K562 (cell line): ENCODE results near the gene SAP30L. TPM values are rescaled to one million over a fixed set of nuclear protein-coding genes. Genes with fewer than 3 reads are reported as not detected.

ENCODE experiments used
- ATAC-seq: fragments of 200-7000 bp; cut with Tn5 transposase; 3 replicates; pipeline ENCODE4 v1.9.1; 2020; ENCODE audit warnings: moderate library complexity
- BruUV-seq: library from RNA; stranded (reverse); fragments of 400-500 nt; replicated peaks from 2 replicates; lab custom pipeline; 2021; lab: Mats Ljungman, UMichigan
- CTCF ChIA-PET: fragments of 300-600 bp; formaldehyde crosslinking; extraction: SDS; loops from one replicate; lab custom pipeline; 2021; ENCODE audit warnings: low intra/inter-chr PET ratio; lab: Yijun Ruan, JAX
- POLR2A ChIA-PET: fragments of 300-600, 350-650 bp; sonication (Branson Sonifier 250); formaldehyde crosslinking; extraction: SDS; loops from one replicate; lab custom pipeline; 2021; ENCODE audit warnings: antibody characterized with exemption, inconsistent platforms; lab: Yijun Ruan, JAX
- DNase-seq, 4 experiments: peaks; one replicate each; pipeline versions ENCODE4 v3.0.0 to v3.0.0-alpha.2; 2011 to 2018; ENCODE audit warnings: low spot score in 3 of 4, mixed read lengths in 3 of 4; ENCODE audit errors: extremely low read depth in 1 of 4
- FAIRE-seq: peaks from 2 replicates; lab custom pipeline; 2011; peaks lifted over from hg19 to GRCh38; lab: Jason Lieb, UNC
- H2AFZ ChIP-seq: 2 replicates; pipeline ENCODE4 v1.6.0; 2011; ENCODE audit warnings: low read depth, low read length, control low read depth, inconsistent platforms
- H3K27ac ChIP-seq: fragments of 200-600 bp; 3 replicates; pipeline ENCODE4 v1.8.0; 2011; ENCODE audit warnings: low read depth, mild to moderate bottlenecking, control low read depth, inconsistent platforms, low read length, moderate library complexity, mixed read lengths; ENCODE audit errors: extremely low read depth
- H3K27me3 ChIP-seq, 2 experiments: fragments of 300-600 bp in 1 of 2; 2 replicates in 1 of 2; 3 replicates in 1 of 2; pipeline versions ENCODE4 v1.6.0 to v1.8.0; 2011; ENCODE audit warnings: inconsistent platforms in 2 of 2, low read length in 2 of 2, mild to moderate bottlenecking in 1 of 2, mixed read lengths in 1 of 2, moderate library complexity in 1 of 2; ENCODE audit not compliant: control insufficient read depth in 2 of 2, insufficient read depth in 2 of 2
- H3K36me3 ChIP-seq: fragments of 300-600 bp; 3 replicates; pipeline ENCODE4 v1.8.0; 2011; ENCODE audit warnings: mild to moderate bottlenecking, low read length, inconsistent platforms; ENCODE audit not compliant: control insufficient read depth, insufficient read depth
- H3K4me1 ChIP-seq, 2 experiments: fragments of 200-600 bp in 1 of 2; replicated peaks in 1 of 2; 2 replicates in 1 of 2; 3 replicates in 1 of 2; pipeline versions ENCODE4 v1.5.1 to v1.8.0; 2011; ENCODE audit warnings: inconsistent platforms in 2 of 2, low read length in 2 of 2, mild to moderate bottlenecking in 1 of 2, mixed read lengths in 1 of 2, moderate library complexity in 1 of 2; ENCODE audit not compliant: control insufficient read depth in 2 of 2, insufficient read depth in 2 of 2
- H3K4me2 ChIP-seq: 2 replicates; pipeline ENCODE4 v1.6.1; 2011; ENCODE audit warnings: low read length, control low read depth, inconsistent platforms, mixed read lengths; ENCODE audit not compliant: insufficient read depth
- H3K4me3 ChIP-seq: fragments of 200-600 bp; sonication (generic), shearing (Covaris generic); 2 replicates; pipeline ENCODE4 v1.5.1; 2016; ENCODE audit warnings: control low read depth, inconsistent platforms
- H3K79me2 ChIP-seq: fragments of 200-600 bp; 3 replicates; pipeline ENCODE4 v1.8.0; 2011; ENCODE audit warnings: low read length, inconsistent platforms; ENCODE audit not compliant: control insufficient read depth, insufficient read depth
- H3K9ac ChIP-seq, 2 experiments: 2 replicates each; pipeline versions ENCODE4 v1.6.0 to v1.6.1; 2011; ENCODE audit warnings: low read depth in 2 of 2, low read length in 2 of 2, control low read depth in 1 of 2, inconsistent platforms in 1 of 2, mild to moderate bottlenecking in 1 of 2, mixed read lengths in 1 of 2; ENCODE audit not compliant: insufficient read depth in 1 of 2
- H3K9me1 ChIP-seq: one replicate; pipeline ENCODE4 v1.6.0; 2011; ENCODE audit warnings: inconsistent platforms, mild to moderate bottlenecking, low read length, moderate library complexity; ENCODE audit not compliant: control insufficient read depth, insufficient read depth
- H3K9me3 ChIP-seq: replicated peaks from 2 replicates; pipeline ENCODE4 v1.5.1; 2011; ENCODE audit warnings: low read depth, low read length, inconsistent platforms; ENCODE audit not compliant: control insufficient read depth, insufficient read depth
- H4K20me1 ChIP-seq: replicated peaks from 2 replicates; pipeline ENCODE4 v1.6.1; 2011; ENCODE audit warnings: low read length, inconsistent platforms, mixed read lengths; ENCODE audit not compliant: control insufficient read depth, insufficient read depth
- ATF2 ChIP-seq: sonication (generic); formaldehyde crosslinking; IDR thresholded peaks from 2 replicates; pipeline ENCODE4 v1.8.1; 2022; ENCODE audit warnings: missing genetic modification reagents
- CCNT2 ChIP-seq: IDR thresholded peaks from 2 replicates; pipeline ENCODE4 v1.6.1; 2011; ENCODE audit warnings: borderline replicate concordance, low read depth, mild to moderate bottlenecking, moderate library complexity, mixed read lengths, low read length; ENCODE audit not compliant: insufficient read length; ENCODE audit errors: extremely low read depth
- ELK1 ChIP-seq: sonication (generic); formaldehyde crosslinking; IDR thresholded peaks from 2 replicates; pipeline ENCODE4 v1.8.1; 2022; ENCODE audit warnings: missing genetic modification reagents
- FOXJ3 ChIP-seq: sonication (generic); formaldehyde crosslinking; IDR thresholded peaks from 2 replicates; pipeline ENCODE4 v1.4.0; 2020; ENCODE audit warnings: mild to moderate bottlenecking, missing genetic modification reagents
- GABPB2 ChIP-seq: fragments of 250-450 bp; sonication (Bioruptor Pico); conservative IDR thresholded peaks from 2 replicates; pipeline ENCODE4 v1.5.1; 2021; ENCODE audit warnings: mild to moderate bottlenecking
- GTF2F1 ChIP-seq: IDR thresholded peaks from 2 replicates; pipeline ENCODE4 v1.6.1; 2011; ENCODE audit warnings: low read depth, low read length, improper control_type of control experiment
- HNRNPL ChIP-seq: fragments of 200-400 bp; formaldehyde crosslinking; IDR thresholded peaks from 2 replicates; pipeline ENCODE4 v1.6.1; 2017; ENCODE audit warnings: low read depth, mild to moderate bottlenecking, low read length
- IRF2 ChIP-seq: sonication (generic); formaldehyde crosslinking; IDR thresholded peaks from 2 replicates; pipeline ENCODE4 v1.8.1; 2022; ENCODE audit warnings: mild to moderate bottlenecking, missing genetic modification reagents
- MTF1 ChIP-seq: fragments of 250-450 bp; sonication (Bioruptor Pico); IDR thresholded peaks from 2 replicates; pipeline ENCODE4 v1.9.0; 2021; ENCODE audit warnings: moderate library complexity, mild to moderate bottlenecking, inconsistent platforms, borderline replicate concordance
- TAF9B ChIP-seq: fragments of 450-650 bp; IDR thresholded peaks from 2 replicates; pipeline ENCODE4 v1.6.1; 2018; ENCODE audit warnings: mild to moderate bottlenecking; ENCODE audit not compliant: partially characterized antibody
- TEAD2 ChIP-seq: fragments of 450-650 bp; IDR thresholded peaks from 2 replicates; pipeline ENCODE4 v1.6.1; 2016; ENCODE audit warnings: missing genetic modification characterization, control low read depth, missing compliant biosample characterization
- UBTF ChIP-seq, 2 experiments: IDR thresholded peaks; 2 replicates each; pipeline ENCODE4 v1.6.1; 2012; ENCODE audit warnings: improper control_type of control experiment in 2 of 2, low read depth in 2 of 2, low read length in 2 of 2, borderline replicate concordance in 1 of 2
- ZBTB1 ChIP-seq: sonication (generic); formaldehyde crosslinking; IDR thresholded peaks from 2 replicates; pipeline ENCODE4 v1.8.1; 2023; ENCODE audit warnings: missing genetic modification reagents, low read depth, mild to moderate bottlenecking, borderline replicate concordance
- ZNF184 ChIP-seq: sonication (generic); formaldehyde crosslinking; IDR thresholded peaks from 2 replicates; pipeline ENCODE4 v1.5.0; 2020; ENCODE audit warnings: missing genetic modification reagents
- ZNF512 ChIP-seq: IDR thresholded peaks from 2 replicates; pipeline ENCODE4 v1.6.1; 2016; ENCODE audit warnings: missing genetic modification characterization, missing compliant biosample characterization
- WGBS: fragments of 100-300 bp; shearing (Covaris generic); methylation state at CpG from one replicate; pipeline ENCODE4 v1.1.6; 2016; ENCODE audit warnings: low coverage, mixed read lengths; ENCODE audit not compliant: insufficient coverage; ENCODE audit errors: missing lambda C conversion rate; 5-methylcytosine and 5-hydroxymethylcytosine counted together
- in situ Hi-C: fragments of 300-500 bp; cut with MboI; formaldehyde crosslinking; loops from 4 replicates; pipeline ENCODE4 v1.15.0; 2018; ENCODE audit warnings: inconsistent platforms, mixed read lengths
- intact Hi-C: fragments of 100-400 bp; cut with micrococcal nuclease; formaldehyde crosslinking; loops from 2 replicates; pipeline ENCODE4 v1.14.2; 2022
- polyA plus RNA-seq, 8 experiments: library from polyadenylated mRNA; depleted of rRNA in 4 of 8; stranded (reverse) in 5 of 8; unstranded in 3 of 8; fragments of >200 nt; fragmentation: Nextera tagmentation in 2 of 8; fragmentation: Illumina TruSeq in 1 of 8; extraction: Ambion mirVana in 2 of 8; extraction: Trizol in 1 of 8; gene quantifications; 2 replicates each; pipeline versions ENCODE4 v1.2.1 to v1.2.3, GENCODE V29; 2011 to 2014; ENCODE audit warnings: inconsistent platforms in 1 of 8, missing spikeins in 1 of 8
- total RNA-seq, 7 experiments: library from RNA; depleted of rRNA in 6 of 7; stranded (reverse); fragments of >200 nt in 6 of 7; fragmentation: Illumina TruSeq in 2 of 7; extraction: Trizol in 2 of 7; gene quantifications; 2 replicates each; pipeline versions ENCODE4 v1.2.1 to v1.2.3, GENCODE V29; 2011 to 2021; ENCODE audit warnings: low replicate concordance in 1 of 7

Gene SAP30L
- total and polyA plus RNA-seq, 9 of the 15 experiments (the other 6 are each of a cell fraction or from before 2014, with no cell fraction given) = 5.1 to 33.6 (median 28.1) TPM

GRCh38 chr5:154502180-154502579, 56.4 kb downstream of the SAP30L start:
- no peaks in the 10 kb centered on the region for H3K9me3 ChIP-seq
- no peaks in the 10 kb centered on the region for H3K9me1 ChIP-seq
- TF ChIP-seq CCNT2 = no peak
- no peak for TF ChIP-seq ZNF512 (tag)
- TF ChIP-seq ZNF184 (CRISPR knock-in tag) = no peak
- no peak for TF ChIP-seq ATF2
- no peak for TF ChIP-seq FOXJ3 (CRISPR knock-in tag)
- TF ChIP-seq ELK1 (CRISPR knock-in tag) = no peak
- no peak for TF ChIP-seq HNRNPL
- TF ChIP-seq ZBTB1 (CRISPR knock-in tag) = no peak
- TF ChIP-seq GTF2F1 = no peak
- TF ChIP-seq IRF2 = no peak
- TF ChIP-seq TEAD2 = no peak
- no peak for TF ChIP-seq TAF9B
- TF ChIP-seq UBTF (IDR thresholded peaks at IDR 0.05; ENCODE audit: borderline replicate concordance in 1 of 2, low read depth in 2 of 2, low read length in 2 of 2) = no peak
- TF ChIP-seq GABPB2 (CRISPR knock-in tag) = no peak
- no peak for TF ChIP-seq MTF1 (CRISPR knock-in tag)
- ChIA-PET POLR2A (interaction anchor here (0.6 to 1.6 kb wide), 4 partner anchors 9 to 51 kb away, joined by 3 to 4 read pairs (median 3); no protein-coding TSS in a partner anchor), CTCF (no interaction called here)
- H3K27ac ChIP-seq = no peak overlapping the region
- H3K79me2 ChIP-seq = no peaks in the 10 kb centered on the region
- ATAC-seq (no peak), DNase-seq (no peak), FAIRE-seq (no peak)
- in situ Hi-C loops = no loop called here
- H4K20me1 ChIP-seq = peaks cover 5% of the 10 kb centered on the region; the same call in 1 of the 2 replicates
- no peak overlapping the region for H3K9ac ChIP-seq
- peaks cover 29 to 54% of the 10 kb centered on the region in 2 experiments for H3K27me3 ChIP-seq
- H3K4me3 ChIP-seq = no peak overlapping the region
- H3K4me1 ChIP-seq = no peaks in the 10 kb centered on the region
- no peak overlapping the region for H2AFZ ChIP-seq
- intact Hi-C loops = no loop called here
- no peak overlapping the region for H3K4me2 ChIP-seq
- WGBS = 0% methylated on average over 1 of the region's 1 CpG
- BruUV-seq = no TSS peak
- no peaks in the 10 kb centered on the region for H3K36me3 ChIP-seq
